ENCODE data around the gene CYP27B1. TPM values are rescaled to one million over a fixed set of nuclear protein-coding genes. Genes with fewer than 3 reads are reported as not detected.
A peak's percentile ranks its signal among the peaks of the same experiment; 100 is the strongest.

CYP27B1 gene
- total RNA-seq, 8 experiments from 2014 or later: 0.76 to 3.5 (median 1.6) TPM

DNA sequence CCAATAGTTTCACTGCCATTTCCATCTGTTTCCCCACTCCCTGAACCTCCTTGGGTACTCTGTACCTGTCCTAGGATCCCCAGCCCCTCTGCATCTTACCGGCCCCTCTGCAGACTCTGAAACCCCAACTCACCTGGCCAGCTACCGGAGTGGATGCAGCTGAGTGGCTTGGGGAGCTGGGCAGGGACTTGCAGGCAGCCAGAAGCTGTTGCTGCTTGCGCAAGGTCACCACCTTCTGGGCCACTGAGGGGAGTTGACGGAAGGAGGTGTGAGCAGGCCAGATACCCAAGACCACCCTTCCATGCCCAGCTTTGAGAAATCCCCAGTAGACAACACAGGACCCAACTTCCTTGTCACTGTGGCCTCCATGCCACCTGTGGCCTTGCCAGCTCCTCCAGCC, 34.6 kb downstream of the CYP27B1 start:
- WGBS, 10 experiments: 50 to 67% (median 63%) methylated on average over 1 to 2 of the region's 4 CpGs; no CpG with 5 or more reads in 6 of the 10 experiments
- H3K4me1 ChIP-seq (replicated peaks in 1 of 2): peaks cover 22 to 25% of the 10 kb centered on the region in 2 donors
- no peak for ATAC-seq (replicated peaks in 6 of 8)
- H3K27ac ChIP-seq: no peak overlapping the region
- H3K4me3 ChIP-seq: no peak overlapping the region
- in situ Hi-C loops (cut with MboI; ENCODE audit: low pct_unique_long_range_greater_than_20kb in 2 of 9, low sequenced_read_pairs in 9 of 9, unreplicated experiment in 9 of 9): no loop called here

- WGBS, 10 experiments: 43 to 100% (median 82%) methylated on average over 1 to 17 of the region's 19 CpGs
- in situ Hi-C loops (cut with MboI; ENCODE audit: low pct_unique_long_range_greater_than_20kb in 2 of 9, low sequenced_read_pairs in 9 of 9, unreplicated experiment in 9 of 9): no loop called here
- no peak overlapping the region for H3K27ac ChIP-seq
- ATAC-seq (replicated peaks in 6 of 8): no peak
- H3K4me1 ChIP-seq (replicated peaks in 1 of 2): peaks cover 15 to 21% of the 10 kb centered on the region in 2 donors
- no peak overlapping the region for H3K4me3 ChIP-seq
These were observed 35.3 kb downstream of the CYP27B1 start for GRCh38 chr12:57731411-57732080.

- Histone ChIP-seq H3K4me3 (no peak overlapping the region), H3K4me1 (replicated peaks in 1 of 2) (peaks cover 9 to 13% of the 10 kb centered on the region in 2 donors), H3K27ac (no peak overlapping the region)
- in situ Hi-C loops (cut with MboI; ENCODE audit: low pct_unique_long_range_greater_than_20kb in 2 of 9, low sequenced_read_pairs in 9 of 9, unreplicated experiment in 9 of 9): no loop called here
- WGBS, 10 experiments: 83 to 92% (median 87%) methylated on average over 1 to 3 of the region's 13 CpGs; no CpG with 5 or more reads in 7 of the 10 experiments
- no peak for ATAC-seq (replicated peaks in 6 of 8)
These were observed 36.4 kb downstream of the CYP27B1 start for GRCh38 chr12:57730336-57731067.

GRCh38 chr12:57729321-57729844, 37.5 kb downstream of the CYP27B1 start:
- in situ Hi-C loops (cut with MboI; ENCODE audit: low pct_unique_long_range_greater_than_20kb in 2 of 9, low sequenced_read_pairs in 9 of 9, unreplicated experiment in 9 of 9): no loop called here
- Histone ChIP-seq H3K4me3 (no peak overlapping the region), H3K4me1 (replicated peaks in 1 of 2) (peaks cover 0 to 6% of the 10 kb centered on the region in 2 donors), H3K27ac (no peak overlapping the region)
- WGBS, 10 experiments: 25 to 93% (median 50%) methylated on average over 1 to 2 of the region's 5 CpGs; no CpG with 5 or more reads in 4 of the 10 experiments
- ATAC-seq (replicated peaks in 6 of 8): no peak

- H3K4me3 ChIP-seq: peak overlapping the region in 1 of 5 donors; percentile 49
- no peak overlapping the region for H3K27ac ChIP-seq
- no peak for ATAC-seq (replicated peaks in 6 of 8)
- in situ Hi-C loops (cut with MboI; ENCODE audit: low pct_unique_long_range_greater_than_20kb in 2 of 9, low sequenced_read_pairs in 9 of 9, unreplicated experiment in 9 of 9): no loop called here
- peaks cover 0 to 6% of the 10 kb centered on the region in 2 donors for H3K4me1 ChIP-seq (replicated peaks in 1 of 2)
- 12 to 100% (median 81%) methylated on average over 1 to 10 of the region's 21 CpGs; no CpG with 5 or more reads in 1 of the 10 experiments for WGBS, 10 experiments
These were observed 39.0 kb downstream of the CYP27B1 start for GRCh38 chr12:57727758-57728395.

- Histone ChIP-seq H3K4me3 (peak overlapping the region; percentile 32 to 52 (median 47)), H3K27ac (peak overlapping the region; percentile 61 to 79)
- peak; percentile 18 to 73 (median 62) for ATAC-seq (replicated peaks in 6 of 8)
These were observed 39.8 kb downstream of the CYP27B1 start for GRCh38 chr12:57726884-57727757.

GRCh38 chr12:57726151-57726883, 40.6 kb downstream of the CYP27B1 start:
- in situ Hi-C loops (cut with MboI; ENCODE audit: low pct_unique_long_range_greater_than_20kb in 2 of 9, low sequenced_read_pairs in 9 of 9, unreplicated experiment in 9 of 9): no loop called here
- Histone ChIP-seq H3K4me1 (replicated peaks in 1 of 2) (peaks cover 0 to 6% of the 10 kb centered on the region in 2 donors), H3K27ac (peak overlapping the region; percentile 61 to 79), H3K4me3 (peak overlapping the region; percentile 32 to 52 (median 47))
- ATAC-seq (replicated peaks in 6 of 8): peak; percentile 82 to 91 (median 86)
- 0 to 23% (median 8%) methylated on average over 1 to 6 of the region's 79 CpGs; no CpG with 5 or more reads in 7 of the 10 experiments for WGBS, 10 experiments

More at GRCh38 chr12:57726884-57727757, 39.8 kb downstream of the CYP27B1 start:
- H3K4me1 ChIP-seq (replicated peaks in 1 of 2): peaks cover 0 to 6% of the 10 kb centered on the region in 2 donors
- in situ Hi-C loops (cut with MboI; ENCODE audit: low pct_unique_long_range_greater_than_20kb in 2 of 9, low sequenced_read_pairs in 9 of 9, unreplicated experiment in 9 of 9): no loop called here
- WGBS, 10 experiments: 10 to 72% (median 32%) methylated on average over 3 to 41 of the region's 76 CpGs; no CpG with 5 or more reads in 3 of the 10 experiments

- WGBS, 10 experiments: 0% methylated on average over 2 of the region's 10 CpGs; no CpG with 5 or more reads in 9 of the 10 experiments
- Histone ChIP-seq H3K4me1 (replicated peaks in 1 of 2) (peaks cover 0 to 6% of the 10 kb centered on the region in 2 donors), H3K27ac (peak overlapping the region; percentile 61 to 79), H3K4me3 (peak overlapping the region; percentile 32 to 52 (median 47))
- in situ Hi-C loops (cut with MboI; ENCODE audit: low pct_unique_long_range_greater_than_20kb in 2 of 9, low sequenced_read_pairs in 9 of 9, unreplicated experiment in 9 of 9): no loop called here
- ATAC-seq (replicated peaks in 6 of 8): peak in 3 of 8 experiments; percentile 0 to 1 (median 1)
These were observed 41.1 kb downstream of the CYP27B1 start for GRCh38 chr12:57725851-57726150.

GRCh38 chr12:57724936-57725740, 41.7 kb downstream of the CYP27B1 start:
- no peak overlapping the region for H3K27ac ChIP-seq
- WGBS, 10 experiments: 0 to 50% (median 0%) methylated on average over 1 to 3 of the region's 11 CpGs; no CpG with 5 or more reads in 7 of the 10 experiments
- H3K4me3 ChIP-seq: no peak overlapping the region
- in situ Hi-C loops (cut with MboI; ENCODE audit: low pct_unique_long_range_greater_than_20kb in 2 of 9, low sequenced_read_pairs in 9 of 9, unreplicated experiment in 9 of 9): no loop called here
- peaks cover 0 to 6% of the 10 kb centered on the region in 2 donors for H3K4me1 ChIP-seq (replicated peaks in 1 of 2)
- ATAC-seq (replicated peaks in 6 of 8): no peak

DNA sequence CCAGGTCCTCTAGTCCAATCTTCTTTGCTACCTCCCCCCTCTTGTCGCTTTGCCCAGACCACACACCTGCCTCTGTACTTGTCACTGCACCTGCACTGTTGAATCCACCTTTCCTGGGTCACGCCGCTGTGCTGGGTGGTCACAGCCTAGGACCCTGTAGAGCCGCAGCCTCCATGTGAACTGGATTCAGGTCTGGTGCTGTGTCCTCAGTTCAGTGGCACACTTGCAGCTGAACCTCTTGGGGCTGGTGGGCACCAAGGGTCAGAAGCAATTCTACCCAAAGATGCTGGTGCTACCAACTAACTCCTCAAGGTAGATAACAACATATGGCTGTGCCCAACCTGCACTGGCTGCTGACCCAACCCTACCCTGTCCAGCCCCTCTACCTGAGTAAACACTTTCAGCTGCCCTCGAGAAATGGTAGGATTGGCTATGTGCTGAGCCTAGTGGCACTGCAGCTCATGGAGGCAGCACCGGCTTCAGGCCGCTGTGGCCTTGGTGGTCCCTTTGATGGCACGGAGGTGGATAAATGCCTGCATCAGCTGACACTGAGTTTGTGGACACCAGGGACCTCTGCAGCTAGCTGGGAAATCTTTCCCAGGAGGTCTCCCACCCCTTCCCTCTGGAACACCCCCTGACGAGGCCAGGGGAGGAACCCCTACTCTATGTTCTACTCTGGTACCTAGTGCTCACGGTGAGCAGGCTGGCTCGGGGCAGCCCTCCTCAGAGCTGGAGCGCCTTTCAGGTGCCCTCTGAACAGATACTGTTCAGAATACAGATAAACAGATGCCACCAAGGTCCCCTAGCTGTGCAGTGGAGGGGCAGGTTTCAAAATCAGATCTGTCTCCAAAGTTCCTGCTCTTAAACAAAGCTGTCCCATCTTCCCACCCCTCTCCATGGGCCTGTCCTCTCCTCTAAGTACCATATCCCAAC, 42.6 kb downstream of the CYP27B1 start:
- Histone ChIP-seq H3K4me3 (no peak overlapping the region), H3K27ac (no peak overlapping the region), H3K4me1 (replicated peaks in 1 of 2) (peaks cover 0 to 6% of the 10 kb centered on the region in 2 donors)
- ATAC-seq (replicated peaks in 6 of 8): no peak
- in situ Hi-C loops (cut with MboI; ENCODE audit: low pct_unique_long_range_greater_than_20kb in 2 of 9, low sequenced_read_pairs in 9 of 9, unreplicated experiment in 9 of 9): no loop called here
- 20 to 100% (median 84%) methylated on average over 1 to 4 of the region's 12 CpGs; no CpG with 5 or more reads in 1 of the 10 experiments for WGBS, 10 experiments

Data from motor neuron (in vitro differentiated cells).